HG03045 (cell line): Measurements from ENCODE around the gene NUP43.
"Not testable (repeated sequence)": the region's sequence is repeated elsewhere in the genome, so short reads cannot be mapped to it uniquely, and the experiment has no call there.

Experiments used
- ATAC-seq: cut with Tn5 transposase; IDR thresholded peaks from one replicate; pipeline ENCODE4 v1.9.1; 2021; ENCODE audit warnings: mild to moderate bottlenecking, moderate library complexity; ENCODE audit not compliant: unreplicated experiment

Gene NUP43

GRCh38 chr6:149746147-149746946, at the start of gene NUP43:
NUP43 (minus strand) TSS chr6:149746529; CDS start chr6:149746495, 34 bp downstream.
- ATAC-seq, result peak; percentile 48

- ATAC-seq, result no peak
Observed at GRCh38 chr6:149783551-149783950, 37.2 kb upstream of the NUP43 start.

GRCh38 chr6:149782337-149782736, 36.0 kb upstream of the NUP43 start:
- ATAC-seq, result no peak

- ATAC-seq, result no peak
Observed at GRCh38 chr6:149781715-149782114, 35.4 kb upstream of the NUP43 start.

GRCh38 chr6:149779644-149779963, 33.3 kb upstream of the NUP43 start:
- ATAC-seq, result no peak

GRCh38 chr6:149777624-149778023, 31.3 kb upstream of the NUP43 start:
- no peak for ATAC-seq

GRCh38 chr6:149771925-149772324, 25.6 kb upstream of the NUP43 start:
- ATAC-seq, result no peak

GRCh38 chr6:149771185-149771584, 24.9 kb upstream of the NUP43 start:
- ATAC-seq, result no peak

- no peak for ATAC-seq
Observed at GRCh38 chr6:149769676-149770075, 23.3 kb upstream of the NUP43 start.

- ATAC-seq, result no peak
Observed at GRCh38 chr6:149766156-149766769, 19.9 kb upstream of the NUP43 start.

- no peak for ATAC-seq
Observed at GRCh38 chr6:149763866-149764265, 17.5 kb upstream of the NUP43 start.

- peak; percentile 87 for ATAC-seq
Observed at GRCh38 chr6:149761438-149761837, 15.1 kb upstream of the NUP43 start.

- no peak for ATAC-seq
Observed at GRCh38 chr6:149756261-149756636, 9.9 kb upstream of the NUP43 start.

GRCh38 chr6:149755300-149756260, 9.3 kb upstream of the NUP43 start:
- no peak for ATAC-seq

- ATAC-seq, result no peak
Observed at GRCh38 chr6:149754548-149754947, 8.2 kb upstream of the NUP43 start.

GRCh38 chr6:149753374-149753637, 7.0 kb upstream of the NUP43 start:
- not testable (repeated sequence) for ATAC-seq

- ATAC-seq, result no peak
Observed at GRCh38 chr6:149752600-149753373, 6.5 kb upstream of the NUP43 start.

- ATAC-seq, result not testable (repeated sequence)
Observed at GRCh38 chr6:149751920-149752319, 5.6 kb upstream of the NUP43 start.

- no peak for ATAC-seq
Observed at GRCh38 chr6:149751239-149751638, 4.9 kb upstream of the NUP43 start.

GRCh38 chr6:149750136-149750609, 3.8 kb upstream of the NUP43 start:
- peak; percentile 41 for ATAC-seq

GRCh38 chr6:149749594-149750135, 3.3 kb upstream of the NUP43 start, which contains the start of gene PCMT1:
PCMT1 (plus strand) TSS chr6:149749741; CDS start chr6:149749902, 161 bp downstream.
- ATAC-seq, result peak; percentile 86
